GM23338 (cell line): Measurements from ENCODE around the gene GSAP.

Source experiments
- CREB1 ChIP-seq: fragments of 250-450 bp; sonication (Bioruptor Pico); IDR thresholded peaks from 2 replicates; pipeline ENCODE4 v1.5.0; 2020; ENCODE audit warnings: low read depth, mild to moderate bottlenecking, moderate library complexity
- CTCF ChIP-seq, 2 experiments: fragments of 200-600 bp in 1 of 2; sonication (generic) in 1 of 2; conservative IDR thresholded peaks; 2 replicates each; pipeline versions ENCODE4 v1.5.1 to v1.6.1; 2016 to 2017; ENCODE audit warnings: antibody characterized with exemption in 2 of 2, low read depth in 2 of 2, mild to moderate bottlenecking in 2 of 2, moderate library complexity in 1 of 2
- ETS1 ChIP-seq: IDR thresholded peaks from 2 replicates; pipeline ENCODE4 v1.6.1; 2016; ENCODE audit warnings: antibody characterized with exemption
- EZH2 ChIP-seq: fragments of 200-600 bp; sonication (generic); IDR thresholded peaks from one replicate; pipeline ENCODE4 v1.8.0; 2017; ENCODE audit warnings: antibody characterized with exemption, mild to moderate bottlenecking, low read depth; ENCODE audit not compliant: unreplicated experiment
- EZH2phosphoT487 ChIP-seq: fragments of 200-600 bp; sonication (generic); IDR thresholded peaks from one replicate; pipeline ENCODE4 v1.8.1; 2018; ENCODE audit warnings: antibody characterized with exemption; ENCODE audit not compliant: unreplicated experiment
- JUNB ChIP-seq: IDR thresholded peaks from one replicate; pipeline ENCODE4 v1.6.1; 2016; ENCODE audit warnings: antibody characterized with exemption; ENCODE audit not compliant: unreplicated experiment
- POLR2AphosphoS5 ChIP-seq: IDR thresholded peaks from 2 replicates; pipeline ENCODE4 v1.6.1; 2016; ENCODE audit warnings: antibody characterized with exemption, low read depth
- REST ChIP-seq: IDR thresholded peaks from one replicate; pipeline ENCODE4 v1.6.1; 2018; ENCODE audit warnings: antibody characterized with exemption; ENCODE audit not compliant: unreplicated experiment
- STAT1 ChIP-seq: IDR thresholded peaks from one replicate; pipeline ENCODE4 v1.6.1; 2016; ENCODE audit warnings: antibody characterized with exemption; ENCODE audit not compliant: unreplicated experiment
- ZNF114 ChIP-seq: fragments of 250-450 bp; sonication (Bioruptor Pico); IDR thresholded peaks from 2 replicates; pipeline ENCODE4 v1.5.0; 2020; ENCODE audit warnings: mild to moderate bottlenecking, moderate library complexity
- ZNF331 ChIP-seq: fragments of 250-450 bp; sonication (Bioruptor Pico); IDR thresholded peaks from 2 replicates; pipeline ENCODE4 v1.5.0; 2020; ENCODE audit warnings: low read depth, mild to moderate bottlenecking, moderate library complexity
- ZNF462 ChIP-seq: fragments of 250-450 bp; sonication (Bioruptor Pico); IDR thresholded peaks from 2 replicates; pipeline ENCODE4 v1.5.0; 2020; ENCODE audit warnings: mild to moderate bottlenecking, moderate library complexity

- TF ChIP-seq EZH2: no peak
- no peak for TF ChIP-seq CTCF (conservative IDR thresholded peaks at IDR 0.05; ENCODE audit: low read depth in 2 of 2)
- TF ChIP-seq ZNF462 (CRISPR knock-in tag): no peak
- TF ChIP-seq POLR2AphosphoS5: no peak
- no peak for TF ChIP-seq EZH2phosphoT487
- no peak for TF ChIP-seq ETS1
- no peak for TF ChIP-seq ZNF114 (CRISPR knock-in tag)
- TF ChIP-seq REST: no peak
- no peak for TF ChIP-seq JUNB
- no peak for TF ChIP-seq CREB1 (CRISPR knock-in tag)
- no peak for TF ChIP-seq ZNF331 (CRISPR knock-in tag)
- no peak for TF ChIP-seq STAT1
Observed at GRCh38 chr7:77399816-77400215, 16.3 kb downstream of the GSAP start.
